Measurements from ENCODE around the gene TREH. TPM values are rescaled to one million over a fixed set of nuclear protein-coding genes. Genes with fewer than 3 reads are reported as not detected.

The TREH gene
- total and polyA plus RNA-seq, 2 donors from 2014 or later, result 1.0 to 10.2 TPM

- H3K9me3 ChIP-seq (ENCODE audit: control insufficient read depth in 2 of 3, insufficient read depth in 1 of 3, low read length in 3 of 3), result no peaks in the 10 kb centered on the region
- FAIRE-seq (no peak), DNase-seq (peak in 1 of 5 donors; percentile 24)
- intact Hi-C loops (cut with DNase I), result no loop called here
- H3K27ac ChIP-seq (ENCODE audit: low read depth in 2 of 2, low read length in 2 of 2), result no peak overlapping the region
- H3K4me1 ChIP-seq (ENCODE audit: control insufficient read depth in 2 of 3, insufficient read depth in 2 of 3, low read depth in 1 of 3, low read length in 3 of 3), result peaks cover 0 to 7% (median 0%) of the 10 kb centered on the region in 3 donors
- H3K9ac ChIP-seq (ENCODE audit: low read length in 3 of 3), result no peak overlapping the region
- no peaks in the 10 kb centered on the region for H3K27me3 ChIP-seq (ENCODE audit: control insufficient read depth, insufficient read depth, low read length)
- no peaks in the 10 kb centered on the region for H3K36me3 ChIP-seq (ENCODE audit: control insufficient read depth in 2 of 3, insufficient read depth in 3 of 3, low read length in 3 of 3)
- H3K4me3 ChIP-seq (ENCODE audit: low read length in 3 of 3), result no peak overlapping the region
- TF ChIP-seq CTCF (IDR thresholded peaks at IDR 0.05; ENCODE audit: borderline replicate concordance, extremely low read depth, insufficient read depth), result no peak
Measured at GRCh38 chr11:118691926-118692830, 12.7 kb upstream of the TREH start.

DNA sequence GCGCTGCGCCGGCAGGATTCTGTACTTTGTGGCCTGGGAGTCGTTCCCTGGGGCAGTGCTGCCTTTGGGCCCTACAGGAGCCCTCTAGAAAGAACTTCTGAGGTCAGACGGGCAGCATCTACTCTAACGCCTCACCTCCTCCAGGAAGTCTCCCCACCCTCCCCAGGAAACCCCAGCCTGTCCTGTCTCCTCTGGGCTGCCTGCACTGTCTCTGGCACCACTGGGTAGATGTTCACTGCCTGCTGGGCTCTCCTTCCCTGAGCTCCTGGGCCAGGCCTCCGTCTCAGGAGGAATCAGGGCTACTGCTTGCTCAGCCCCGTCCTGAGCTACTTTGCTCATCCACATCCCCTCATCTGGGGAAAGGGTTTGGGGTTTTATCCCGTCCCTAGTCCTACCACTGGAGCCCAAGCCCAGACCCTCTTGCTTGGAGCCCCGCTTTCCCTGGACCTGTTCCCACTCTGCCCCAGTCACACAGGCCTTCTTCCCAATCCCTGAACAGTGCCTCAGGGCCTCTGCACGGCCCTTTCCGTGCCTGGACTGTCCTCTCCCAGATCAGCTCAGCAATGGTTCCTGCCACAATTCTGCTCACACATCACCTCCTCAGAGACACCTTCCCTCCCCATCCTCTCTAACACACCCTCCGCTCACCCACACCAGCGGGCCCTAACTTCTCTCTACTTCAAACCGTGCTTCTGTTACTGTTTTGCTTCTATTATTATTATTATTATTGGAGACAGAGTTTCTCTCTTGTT lies 11.3 kb upstream of the TREH start:
- no peak for FAIRE-seq
- TF ChIP-seq CTCF (IDR thresholded peaks at IDR 0.05; ENCODE audit: borderline replicate concordance, extremely low read depth, insufficient read depth), result no peak

DNA sequence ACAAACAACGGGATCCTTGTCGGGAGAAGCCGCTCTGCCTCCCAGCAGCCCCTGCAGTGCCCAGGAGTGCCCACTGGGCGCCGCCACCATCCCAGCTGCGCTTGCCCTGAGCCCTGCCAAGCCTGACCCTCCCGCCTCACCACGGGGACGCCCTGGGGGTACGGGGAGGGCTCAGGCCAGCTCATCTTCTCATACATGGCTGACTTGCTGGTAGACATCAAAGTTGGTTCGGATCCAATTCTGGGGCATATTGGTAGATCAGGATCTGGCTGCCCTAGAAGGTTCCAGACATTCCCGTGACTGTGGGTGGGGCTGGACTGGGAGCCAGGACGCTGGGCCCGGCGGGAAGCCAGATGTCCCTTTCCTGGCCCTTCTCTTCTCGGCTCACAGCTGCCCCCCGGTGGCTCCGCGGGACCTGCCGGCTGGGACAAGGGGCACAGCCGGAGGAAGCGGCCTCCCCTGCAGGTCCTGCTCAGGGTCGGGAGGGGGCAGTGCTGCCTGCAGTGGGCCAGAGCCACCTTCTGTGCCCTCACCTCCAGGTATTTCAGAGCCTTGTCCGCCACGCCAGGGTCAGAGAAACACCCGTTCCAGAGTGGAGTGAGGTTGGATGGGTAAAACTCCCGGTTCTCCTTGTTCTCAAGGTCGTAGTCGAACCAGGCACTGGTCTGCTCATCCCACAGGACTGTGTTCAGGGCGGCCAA lies 10.6 kb upstream of the TREH start:
- intact Hi-C loops (cut with DNase I), result loop anchor here (2.0 kb wide), 1 partner anchor 267 kb away; the partner anchor contains the start of gene UPK2
- peak; percentile 46 for FAIRE-seq

More for the DNA sequence above, 11.3 kb upstream of the TREH start:
- no peaks in the 10 kb centered on the region for H3K9me3 ChIP-seq (ENCODE audit: control insufficient read depth in 2 of 3, insufficient read depth in 1 of 3, low read length in 3 of 3)
- no peaks in the 10 kb centered on the region for H3K27me3 ChIP-seq (ENCODE audit: control insufficient read depth, insufficient read depth, low read length)
- intact Hi-C loops (cut with DNase I), result no loop called here
- no peak overlapping the region for H3K4me3 ChIP-seq (ENCODE audit: low read length in 3 of 3)
- no peaks in the 10 kb centered on the region for H3K36me3 ChIP-seq (ENCODE audit: control insufficient read depth in 2 of 3, insufficient read depth in 3 of 3, low read length in 3 of 3)
- peak overlapping the region; percentile 65 to 80 for H3K27ac ChIP-seq (ENCODE audit: low read depth in 2 of 2, low read length in 2 of 2)
- H3K9ac ChIP-seq (ENCODE audit: low read length in 3 of 3), result peak overlapping the region in 1 of 3 donors; percentile 10
- no peak for DNase-seq
- peaks cover 0 to 7% (median 0%) of the 10 kb centered on the region in 3 donors for H3K4me1 ChIP-seq (ENCODE audit: control insufficient read depth in 2 of 3, insufficient read depth in 2 of 3, low read depth in 1 of 3, low read length in 3 of 3)

More for the DNA sequence above, 10.6 kb upstream of the TREH start:
- no peaks in the 10 kb centered on the region for H3K27me3 ChIP-seq (ENCODE audit: control insufficient read depth, insufficient read depth, low read length)
- peak overlapping the region; percentile 80 to 84 for H3K27ac ChIP-seq (ENCODE audit: low read depth in 2 of 2, low read length in 2 of 2)
- H3K4me3 ChIP-seq (ENCODE audit: low read length in 3 of 3), result peak overlapping the region; percentile 36 to 60 (median 45)
- peak; percentile 98 for TF ChIP-seq CTCF (IDR thresholded peaks at IDR 0.05; ENCODE audit: borderline replicate concordance, extremely low read depth, insufficient read depth)
- H3K9me3 ChIP-seq (ENCODE audit: control insufficient read depth in 2 of 3, insufficient read depth in 1 of 3, low read length in 3 of 3), result no peaks in the 10 kb centered on the region
- peaks cover 0 to 7% (median 0%) of the 10 kb centered on the region in 3 donors for H3K4me1 ChIP-seq (ENCODE audit: control insufficient read depth in 2 of 3, insufficient read depth in 2 of 3, low read depth in 1 of 3, low read length in 3 of 3)
- H3K36me3 ChIP-seq (ENCODE audit: control insufficient read depth in 2 of 3, insufficient read depth in 3 of 3, low read length in 3 of 3), result no peaks in the 10 kb centered on the region
- DNase-seq, result peak; percentile 84 to 99 (median 94)
- peak overlapping the region in 1 of 3 donors; percentile 10 for H3K9ac ChIP-seq (ENCODE audit: low read length in 3 of 3)

Data from kidney (tissue), 14 donors.